RWPE1 (cell line): Measurements from ENCODE around the gene SERPINF2.
"Not testable (repeated sequence)": the region's sequence is repeated elsewhere in the genome, so short reads cannot be mapped to it uniquely, and the experiment has no call there.

Experiments
- CTCF ChIA-PET: fragments of 350-600 bp; sonication (Branson Sonifier 250); formaldehyde crosslinking; extraction: SDS; loops from one replicate; lab custom pipeline; 2021; lab: Yijun Ruan, JAX
- POLR2A ChIA-PET: fragments of 400-600 bp; formaldehyde crosslinking; extraction: SDS; loops from one replicate; lab custom pipeline; 2020; ENCODE audit warnings: antibody characterized with exemption; ENCODE audit not compliant: low non-redundant PET; lab: Yijun Ruan, JAX
- DNase-seq: peaks from one replicate; pipeline ENCODE4 v3.0.0; 2012; ENCODE audit warnings: low spot score
- H3K27ac ChIP-seq: fragments of 450-650 bp; 2 replicates; pipeline ENCODE4 v1.5.1; 2017
- CTCF ChIP-seq: fragments of 450-650 bp; conservative IDR thresholded peaks from 2 replicates; pipeline ENCODE4 v1.5.1; 2017; ENCODE audit warnings: low read depth, mild to moderate bottlenecking

SERPINF2 gene

GRCh38 chr17:1742371-1743087 lies at the start of gene SERPINF2:
SERPINF2 (plus strand) TSS chr17:1742871; CDS start chr17:1744996, 2,125 bp downstream.
- peak within 1 kb of the TSS; percentile 56 for H3K27ac ChIP-seq
- no peak for TF ChIP-seq CTCF
- CTCF ChIA-PET: no interaction called here
- no peak for DNase-seq
- POLR2A ChIA-PET: no interaction called here

GRCh38 chr17:1693339-1693738 lies 49.3 kb upstream of the SERPINF2 start:
- CTCF ChIA-PET: no interaction called here

DNA sequence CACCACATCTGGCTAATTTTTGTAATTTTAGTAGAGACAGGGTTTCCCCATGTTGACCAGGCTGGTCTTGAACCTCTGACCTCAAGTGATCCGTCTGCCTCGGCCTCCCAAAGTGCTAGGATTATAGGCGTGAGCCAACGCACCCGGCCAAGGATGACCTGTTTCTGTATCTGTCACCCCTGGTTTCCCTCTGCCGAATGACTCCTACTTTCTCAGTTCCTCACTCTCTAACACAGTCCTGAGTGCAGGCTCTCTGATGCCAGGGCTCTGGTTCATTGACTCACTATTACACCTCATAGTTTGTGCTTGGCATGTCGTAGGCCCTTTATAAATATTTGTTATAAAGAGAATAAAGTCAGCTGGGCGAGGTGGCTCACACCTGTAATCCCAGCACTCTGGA lies 47.3 kb upstream of the SERPINF2 start:
- H3K27ac ChIP-seq: no peak overlapping the region
- no peak for DNase-seq
- POLR2A ChIA-PET: no interaction called here
- CTCF ChIA-PET: no interaction called here
- TF ChIP-seq CTCF: no peak

More at GRCh38 chr17:1693339-1693738, 49.3 kb upstream of the SERPINF2 start:
- TF ChIP-seq CTCF: no peak
- no peak overlapping the region for H3K27ac ChIP-seq
- POLR2A ChIA-PET: interaction anchor here (0.7 kb wide), 1 partner anchor 505 kb away, joined by 3 read pairs; no protein-coding TSS in a partner anchor
- no peak for DNase-seq

DNA sequence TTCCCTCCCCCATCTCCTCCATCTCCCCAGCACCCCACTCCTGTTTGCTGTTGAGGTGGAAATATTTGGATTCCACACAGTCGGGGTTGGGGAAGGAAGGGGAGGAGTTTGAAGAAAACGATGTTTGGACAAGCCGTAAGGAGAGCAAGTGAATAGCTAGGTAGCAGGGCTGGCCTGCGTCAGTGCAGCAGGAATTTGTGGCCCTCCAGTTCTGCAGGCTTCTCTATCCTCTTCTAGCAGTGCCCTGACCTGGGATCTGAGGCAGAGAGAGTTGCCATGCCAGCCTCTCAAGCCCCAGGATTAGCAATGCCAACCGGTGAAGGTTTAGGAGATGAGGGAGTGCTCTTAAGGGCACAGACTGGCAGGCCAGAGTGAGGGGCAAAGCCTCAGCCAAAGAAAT lies 45.0 kb upstream of the SERPINF2 start:
- ChIA-PET POLR2A (no interaction called here), CTCF (no interaction called here)
- no peak for TF ChIP-seq CTCF
- no peak overlapping the region for H3K27ac ChIP-seq
- DNase-seq: no peak

- CTCF ChIA-PET, DNase-seq, H3K27ac ChIP-seq, POLR2A ChIA-PET: not testable (repeated sequence)
Measured at GRCh38 chr17:1699891-1700290, 42.8 kb upstream of the SERPINF2 start.

DNA sequence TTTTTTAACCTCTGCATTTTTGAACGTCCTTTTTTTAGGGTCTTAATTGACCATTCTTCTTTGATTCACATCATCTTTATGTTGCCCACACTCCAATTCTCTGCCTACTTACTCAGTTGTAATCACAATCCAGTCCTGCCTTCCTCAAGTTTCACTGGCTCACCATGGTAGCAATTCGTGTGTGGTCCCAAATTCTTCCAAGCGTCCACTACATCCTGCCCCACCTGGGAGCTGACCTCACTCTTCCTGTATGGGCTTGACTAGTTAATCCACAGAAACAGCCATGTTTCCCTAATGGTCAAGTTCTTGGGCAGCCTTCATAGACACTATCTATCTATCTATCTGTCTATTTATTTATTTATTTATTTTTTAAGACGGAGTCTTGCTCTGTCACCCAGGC lies 39.6 kb upstream of the SERPINF2 start:
- DNase-seq: no peak
- TF ChIP-seq CTCF: no peak
- CTCF ChIA-PET: no interaction called here
- POLR2A ChIA-PET: no interaction called here
- H3K27ac ChIP-seq: no peak overlapping the region

DNA sequence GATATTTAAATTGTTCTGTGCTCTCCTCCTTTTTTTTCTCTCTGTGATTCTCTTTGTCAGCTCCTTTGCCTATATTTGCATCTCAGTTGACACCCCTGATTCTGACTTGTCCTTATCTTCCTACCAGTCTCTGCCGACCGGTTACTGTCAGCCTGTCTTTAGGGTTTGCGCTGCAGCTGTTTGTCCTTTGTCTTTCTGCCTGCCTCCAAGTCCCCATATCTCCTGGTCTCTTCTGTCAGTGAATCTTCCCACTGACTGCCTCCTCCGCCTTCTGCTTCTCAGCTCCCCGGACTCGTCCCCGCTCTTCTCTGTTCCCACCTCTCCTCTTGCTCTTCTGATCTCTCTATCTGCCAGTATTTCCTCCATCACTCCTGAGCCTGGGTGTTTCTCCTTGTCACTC lies 37.7 kb upstream of the SERPINF2 start:
- H3K27ac ChIP-seq: no peak overlapping the region
- POLR2A ChIA-PET: no interaction called here
- no peak for TF ChIP-seq CTCF
- CTCF ChIA-PET: no interaction called here
- no peak for DNase-seq
